Nephron (organoid): Measurements from ENCODE around the gene DOCK9.

Experiments
- H3K27ac Mint-ChIP-seq, 3 experiments: 2 replicates each; pipeline ENCODE4 v1.8.0; 2020; ENCODE audit warnings: mixed read lengths in 3 of 3, mild to moderate bottlenecking in 2 of 3, moderate library complexity in 1 of 3
- H3K27me3 Mint-ChIP-seq: 2 replicates; pipeline ENCODE4 v1.8.0; 2021; ENCODE audit warnings: low read depth, mild to moderate bottlenecking, moderate library complexity, mixed read lengths
- H3K36me3 Mint-ChIP-seq: 2 replicates; pipeline ENCODE4 v1.8.0; 2020; ENCODE audit warnings: low read depth, mixed read lengths
- H3K4me1 Mint-ChIP-seq: 2 replicates; pipeline ENCODE4 v1.8.0; 2020; ENCODE audit warnings: mixed read lengths
- H3K4me3 Mint-ChIP-seq, 3 experiments: 2 replicates each; pipeline ENCODE4 v1.8.0; 2020; ENCODE audit warnings: mild to moderate bottlenecking in 3 of 3, mixed read lengths in 3 of 3, moderate library complexity in 2 of 3
- H3K9me3 Mint-ChIP-seq: 2 replicates; pipeline ENCODE4 v1.8.0; 2020; ENCODE audit warnings: mixed read lengths
- CTCF ChIP-seq, 3 experiments: fragments of 200-600 bp; sonication (generic); IDR thresholded peaks; one replicate each; pipeline ENCODE4 v1.5.0; 2021; ENCODE audit warnings: antibody characterized with exemption in 3 of 3; ENCODE audit not compliant: unreplicated experiment in 3 of 3

The DOCK9 gene

GRCh38 chr13:98792785-98793495 lies 184.9 kb downstream of the DOCK9 start:
- H3K4me3 Mint-ChIP-seq, result no peak overlapping the region
- H3K36me3 Mint-ChIP-seq, result peaks cover 8% of the 10 kb centered on the region
- H3K27ac Mint-ChIP-seq, result no peak overlapping the region
- H3K9me3 Mint-ChIP-seq, result no peaks in the 10 kb centered on the region
- no peaks in the 10 kb centered on the region for H3K27me3 Mint-ChIP-seq
- peaks cover 6% of the 10 kb centered on the region for H3K4me1 Mint-ChIP-seq
- TF ChIP-seq CTCF (IDR thresholded peaks at IDR 0.05; ENCODE audit: unreplicated experiment in 3 of 3), result no peak

- H3K36me3 Mint-ChIP-seq, result peaks cover 8% of the 10 kb centered on the region
- H3K27ac Mint-ChIP-seq, result no peak overlapping the region
- no peaks in the 10 kb centered on the region for H3K27me3 Mint-ChIP-seq
- no peaks in the 10 kb centered on the region for H3K9me3 Mint-ChIP-seq
- peaks cover under 1% of the 10 kb centered on the region for H3K4me1 Mint-ChIP-seq
- TF ChIP-seq CTCF (IDR thresholded peaks at IDR 0.05; ENCODE audit: unreplicated experiment in 3 of 3), result no peak
- no peak overlapping the region for H3K4me3 Mint-ChIP-seq
These were observed 185.5 kb downstream of the DOCK9 start for GRCh38 chr13:98792321-98792720.

- Mint-ChIP-seq H3K36me3 (peaks cover 8% of the 10 kb centered on the region), H3K9me3 (no peaks in the 10 kb centered on the region), H3K27ac (no peak overlapping the region), H3K27me3 (no peaks in the 10 kb centered on the region), H3K4me1 (no peaks in the 10 kb centered on the region), H3K4me3 (no peak overlapping the region)
- TF ChIP-seq CTCF (IDR thresholded peaks at IDR 0.05; ENCODE audit: unreplicated experiment in 3 of 3), result no peak
These were observed 186.3 kb downstream of the DOCK9 start for GRCh38 chr13:98791611-98792010.

GRCh38 chr13:98787996-98788395 lies 189.9 kb downstream of the DOCK9 start:
- Mint-ChIP-seq H3K27me3 (peaks cover 5% of the 10 kb centered on the region), H3K4me1 (no peaks in the 10 kb centered on the region), H3K4me3 (no peak overlapping the region), H3K36me3 (no peaks in the 10 kb centered on the region), H3K27ac (no peak overlapping the region), H3K9me3 (no peaks in the 10 kb centered on the region)
- TF ChIP-seq CTCF (IDR thresholded peaks at IDR 0.05; ENCODE audit: unreplicated experiment in 3 of 3), result no peak

- Mint-ChIP-seq H3K4me3 (peak overlapping the region in 1 of 3 experiments; percentile 9), H3K36me3 (no peaks in the 10 kb centered on the region), H3K9me3 (no peaks in the 10 kb centered on the region), H3K4me1 (no peaks in the 10 kb centered on the region), H3K27ac (peak overlapping the region in 1 of 3 experiments; percentile 29), H3K27me3 (peaks cover 5% of the 10 kb centered on the region)
- no peak for TF ChIP-seq CTCF (IDR thresholded peaks at IDR 0.05; ENCODE audit: unreplicated experiment in 3 of 3)
These were observed 190.7 kb downstream of the DOCK9 start for GRCh38 chr13:98787173-98787572.

GRCh38 chr13:98786023-98786422 lies 191.8 kb downstream of the DOCK9 start:
- peaks cover 5% of the 10 kb centered on the region for H3K27me3 Mint-ChIP-seq
- H3K4me1 Mint-ChIP-seq, result no peaks in the 10 kb centered on the region
- H3K36me3 Mint-ChIP-seq, result no peaks in the 10 kb centered on the region
- peak overlapping the region in 1 of 3 experiments; percentile 47 for H3K27ac Mint-ChIP-seq
- no peak overlapping the region for H3K4me3 Mint-ChIP-seq
- no peak for TF ChIP-seq CTCF (IDR thresholded peaks at IDR 0.05; ENCODE audit: unreplicated experiment in 3 of 3)
- no peaks in the 10 kb centered on the region for H3K9me3 Mint-ChIP-seq
